CD4-positive, alpha-beta T cell treated with Interleukin-15 for 4 hours (primary cell): ENCODE measurements around the gene SLC19A1.
A peak's percentile ranks its signal among the peaks of the same experiment; 100 is the strongest.

Source experiments
- DNase-seq: peaks from one replicate; pipeline ENCODE4 v3.0.0-alpha.2; 2020; ENCODE audit warnings: low spot score

The SLC19A1 gene

DNA sequence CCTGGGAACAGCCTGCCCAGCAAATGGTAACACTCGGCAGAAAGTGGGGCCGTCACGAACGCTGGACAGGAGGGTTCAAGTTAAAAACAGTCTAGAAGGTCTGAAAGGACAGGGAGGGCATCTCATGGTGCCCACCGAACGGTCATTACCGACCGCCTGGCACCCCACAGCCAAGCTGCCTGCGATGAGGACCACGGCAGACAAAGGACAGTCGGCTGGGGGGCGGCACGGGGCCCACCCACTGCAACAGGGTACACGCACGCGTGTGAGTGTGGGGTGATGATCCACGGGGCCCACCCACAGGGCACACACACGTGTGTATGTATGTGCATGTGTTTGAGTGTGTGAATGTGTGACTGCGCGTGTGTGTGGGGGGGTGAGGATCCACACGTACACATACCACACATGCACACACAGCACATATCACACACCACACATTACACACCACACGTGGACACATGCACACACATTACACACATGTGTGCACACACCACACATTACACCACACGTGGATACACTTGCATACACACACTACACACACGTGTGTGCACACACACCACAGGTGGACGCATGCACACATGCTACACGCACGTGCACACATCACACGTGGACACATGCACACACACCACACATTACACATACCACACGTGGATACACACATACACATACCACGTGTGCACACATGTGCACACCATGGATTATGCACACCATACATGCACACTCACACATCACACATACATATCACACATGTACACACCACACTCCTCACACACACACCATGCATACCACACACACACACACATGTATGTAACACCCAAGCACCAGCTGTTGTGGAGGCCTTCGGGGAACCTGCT lies 63.2 kb downstream of the SLC19A1 start:
- DNase-seq = no peak

DNA sequence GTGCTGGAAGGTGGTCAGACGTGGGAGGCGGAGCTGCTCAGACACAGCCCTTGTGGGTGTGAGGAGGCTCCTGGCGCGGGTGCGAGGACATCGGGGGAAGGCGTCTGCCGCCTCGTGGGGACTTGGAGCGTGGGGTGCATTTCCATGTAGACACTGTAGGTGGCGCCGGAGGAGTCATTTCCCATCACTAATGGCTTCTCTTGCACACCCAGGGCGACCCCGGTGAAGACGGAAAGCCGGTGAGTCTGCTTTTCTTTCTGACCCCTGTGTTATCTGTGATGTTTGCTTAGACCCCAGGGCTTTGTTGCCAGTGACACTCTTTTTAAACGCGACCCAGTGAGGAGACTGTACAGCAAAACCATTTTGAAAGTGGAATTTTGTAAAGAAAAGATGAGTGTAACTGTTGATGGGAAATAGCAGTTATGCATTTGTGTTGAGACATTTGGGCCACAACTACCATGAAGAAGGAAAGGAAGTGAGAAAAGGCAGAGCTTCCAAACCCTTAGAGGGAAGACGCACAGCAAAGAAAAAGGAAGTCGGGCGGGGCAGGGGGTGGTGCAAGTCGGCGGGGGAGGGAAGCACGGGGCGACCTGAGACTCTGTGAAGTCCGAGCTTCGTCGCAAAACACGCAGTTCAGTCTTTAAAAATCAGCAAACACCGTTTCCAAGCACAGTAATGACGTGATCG lies 64.0 kb downstream of the SLC19A1 start:
- DNase-seq = peak; percentile 85

DNA sequence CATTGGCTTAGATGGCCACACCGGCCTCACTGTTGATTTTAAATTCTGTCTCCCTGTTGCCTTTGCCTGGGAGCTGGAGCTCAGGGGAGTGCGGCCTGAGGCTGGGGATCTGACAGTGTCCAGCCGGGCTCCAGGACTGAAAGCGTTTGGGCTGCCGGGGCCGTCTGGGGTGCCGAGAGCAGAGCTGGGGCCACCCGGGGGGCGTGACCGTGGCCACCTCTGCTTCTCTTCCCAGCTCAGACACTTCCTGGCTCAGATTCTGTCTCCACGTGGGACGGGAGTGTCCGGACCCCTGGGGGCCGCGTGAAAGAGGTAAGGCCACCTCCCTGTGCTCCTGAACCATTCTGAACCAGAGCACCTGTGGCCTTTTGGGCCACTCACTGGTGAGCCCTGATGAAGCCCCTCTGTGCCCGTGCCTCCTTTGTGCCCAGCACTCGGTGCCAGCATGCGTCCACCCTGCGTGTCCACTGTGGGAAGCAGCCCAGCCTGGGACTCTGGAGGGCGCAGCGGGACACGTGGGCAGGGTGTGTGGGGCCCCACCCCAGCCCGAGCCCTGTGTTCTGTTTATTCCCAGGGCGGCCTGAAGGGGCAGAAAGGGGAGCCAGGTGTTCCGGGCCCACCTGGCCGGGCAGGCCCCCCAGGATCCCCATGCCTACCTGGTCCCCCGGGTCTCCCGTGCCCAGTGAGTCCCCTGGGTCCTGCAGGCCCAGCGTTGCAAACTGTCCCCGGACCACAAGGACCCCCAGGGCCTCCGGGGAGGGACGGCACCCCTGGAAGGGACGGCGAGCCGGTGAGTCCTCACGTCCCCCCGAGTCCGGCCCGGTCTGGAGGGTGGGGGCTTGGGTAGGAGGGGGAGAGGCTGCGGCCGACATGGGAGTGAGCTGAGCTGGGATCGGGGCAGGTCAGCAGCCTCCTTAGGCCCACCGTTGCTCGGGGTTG lies 64.8 kb downstream of the SLC19A1 start:
- DNase-seq = no peak

DNA sequence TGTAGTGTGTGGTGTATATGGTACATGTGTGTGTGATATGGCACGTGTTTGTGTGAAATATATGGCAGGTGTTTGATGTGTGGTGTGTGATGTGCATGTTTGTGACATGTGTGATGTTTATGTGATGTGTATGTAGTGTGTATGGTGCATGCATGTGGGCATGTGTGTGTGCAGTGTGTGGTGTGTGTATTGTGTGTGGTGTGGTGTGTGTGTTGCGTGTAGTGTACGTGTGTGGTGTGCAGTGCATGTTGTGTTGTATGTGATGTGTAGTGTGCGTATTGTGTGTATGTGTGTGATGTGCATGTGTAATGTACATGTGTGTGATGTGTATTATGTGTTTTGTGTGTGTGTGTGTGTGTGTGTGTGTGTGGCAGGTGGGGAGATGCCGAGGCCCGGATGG lies 65.7 kb downstream of the SLC19A1 start:
- no peak for DNase-seq

DNA sequence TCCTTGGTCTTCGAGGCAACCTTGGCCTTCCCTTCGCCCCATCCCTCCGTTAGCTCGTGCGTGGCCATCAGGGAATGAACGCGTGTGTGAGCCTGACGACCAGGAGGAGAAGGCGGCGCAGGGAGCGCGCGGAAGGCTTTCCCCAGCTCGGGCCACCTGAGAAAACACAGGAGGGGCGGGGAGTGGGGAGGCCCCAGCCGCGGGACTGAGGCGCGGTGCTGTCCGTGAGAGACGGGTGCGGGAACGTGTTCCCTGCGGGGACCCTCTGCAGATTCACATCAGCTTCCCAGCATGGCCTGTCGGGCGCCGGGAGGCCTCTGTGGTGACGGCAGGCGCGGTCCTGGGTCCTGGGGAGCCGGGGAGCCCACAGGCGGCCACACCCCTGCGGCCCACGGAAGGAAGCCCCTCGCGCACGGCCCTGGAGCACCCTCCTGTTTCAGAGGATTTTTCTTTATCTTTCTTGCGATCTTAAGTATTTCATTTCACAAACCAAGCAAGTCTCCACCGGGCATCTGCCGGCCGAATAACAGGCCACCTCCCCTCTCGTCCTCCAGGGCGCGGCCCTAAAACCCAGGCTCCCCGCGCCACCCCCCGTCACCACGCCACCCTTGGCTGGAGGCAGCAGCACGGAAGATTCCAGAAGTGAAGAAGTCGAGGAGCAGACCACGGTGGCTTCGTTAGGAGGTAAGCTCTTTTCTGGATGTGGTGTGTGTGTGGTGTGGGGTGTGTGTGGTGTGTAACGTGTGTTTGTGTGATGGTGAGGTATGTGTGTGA lies 66.3 kb downstream of the SLC19A1 start:
- no peak for DNase-seq

DNA sequence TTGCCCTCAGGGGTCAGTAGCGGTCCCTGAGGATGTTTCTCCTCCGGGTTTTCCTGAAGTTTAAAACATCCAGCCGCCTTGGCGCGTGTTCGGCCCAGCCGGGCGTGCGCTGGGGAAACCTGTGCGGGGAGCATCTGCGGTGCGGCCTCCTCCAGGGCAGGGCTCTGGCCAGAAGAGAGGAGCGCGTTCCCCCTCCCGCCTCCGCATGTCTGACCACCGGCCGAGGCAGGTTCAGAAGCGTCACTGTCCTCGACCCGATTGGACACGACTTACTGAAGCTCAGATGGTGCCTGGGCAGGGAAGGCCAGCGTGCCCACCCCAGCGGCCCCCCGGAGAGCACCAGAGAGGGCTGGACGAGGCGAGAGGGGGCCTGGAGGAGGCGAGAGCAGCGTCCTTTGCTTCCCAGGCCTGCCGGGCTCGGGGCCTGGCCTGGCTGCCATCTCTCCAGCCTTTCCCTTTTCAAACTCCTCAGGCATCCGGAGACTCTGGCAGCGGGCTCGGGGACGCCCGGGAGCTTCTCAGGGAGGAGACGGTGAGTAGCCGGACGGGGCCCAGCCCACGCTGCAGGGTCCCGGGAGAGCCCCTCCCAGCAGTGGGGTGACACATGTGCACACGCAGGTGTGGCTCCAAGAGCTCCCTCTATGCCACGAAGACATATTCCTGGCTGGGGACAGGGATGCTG lies 67.1 kb downstream of the SLC19A1 start:
- DNase-seq = no peak

DNA sequence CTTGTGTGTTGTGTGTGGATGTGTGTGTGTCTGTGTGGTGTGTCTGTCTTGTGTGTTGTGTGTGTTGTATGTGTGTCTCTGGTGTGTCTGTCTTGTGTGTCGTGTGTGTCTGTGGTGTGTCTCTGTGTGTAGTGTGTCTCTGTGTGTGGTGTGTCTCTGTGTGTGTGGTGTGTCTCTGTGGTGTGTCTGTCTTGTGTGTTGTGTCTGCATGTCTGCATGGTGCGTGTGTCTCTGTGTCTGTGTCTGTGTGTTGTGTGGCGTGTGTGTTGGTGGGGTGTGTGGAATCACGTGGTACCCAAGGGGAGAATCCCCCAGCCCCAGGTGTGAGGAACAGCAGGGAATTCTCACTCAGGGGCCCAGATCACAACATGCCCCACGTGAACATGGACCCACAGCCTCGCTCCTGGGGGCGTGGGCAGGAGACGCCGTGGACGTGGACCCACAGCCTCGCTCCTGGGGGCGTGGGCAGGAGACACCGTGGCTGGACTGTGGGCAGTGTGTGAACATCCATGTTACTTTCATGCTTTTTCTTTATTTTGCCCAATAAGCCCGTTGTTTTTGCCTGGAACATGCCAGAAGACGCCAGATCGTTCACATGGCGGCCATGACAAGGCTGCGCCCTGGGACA lies 67.8 kb downstream of the SLC19A1 start:
- DNase-seq = no peak

DNA sequence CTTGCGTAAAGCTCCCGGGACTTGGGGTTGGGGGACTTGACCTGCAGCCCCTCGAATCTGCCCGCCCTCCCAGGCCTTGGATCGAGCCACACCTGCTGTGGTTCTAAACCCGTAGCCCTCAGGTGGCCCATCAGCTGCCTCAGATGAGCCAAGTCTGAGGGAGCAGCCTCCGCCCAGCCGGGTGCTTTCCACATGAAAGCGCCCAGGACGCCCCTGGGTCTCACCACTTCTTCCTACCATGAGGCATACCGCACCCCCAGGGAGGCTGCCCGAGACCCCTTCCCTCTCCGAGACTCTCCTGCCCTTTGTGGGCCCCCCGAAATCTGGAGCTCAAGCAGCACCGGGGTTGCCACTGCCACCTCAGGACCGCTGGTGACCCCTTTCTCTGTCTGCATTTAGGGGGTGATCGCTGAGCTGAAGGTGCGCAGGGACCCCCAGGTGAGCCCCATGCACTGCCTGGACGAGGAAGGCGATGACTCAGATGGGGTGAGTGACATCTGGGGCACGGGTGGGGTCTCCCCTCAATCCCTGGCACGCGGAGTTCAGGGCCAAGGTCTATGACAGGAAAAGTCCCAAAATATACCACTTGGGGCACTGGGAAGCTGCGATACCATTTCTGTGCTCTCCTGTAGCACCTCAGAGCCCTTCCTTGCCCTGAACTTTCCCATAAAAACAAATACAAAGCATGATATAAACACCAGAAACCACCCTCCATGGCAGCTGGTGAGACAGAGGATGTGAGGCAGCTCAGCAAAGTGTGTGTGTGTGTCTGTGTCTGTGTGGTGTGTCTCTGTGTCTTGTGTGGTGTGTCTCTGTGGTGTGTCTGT lies 68.5 kb downstream of the SLC19A1 start:
- no peak for DNase-seq

DNA sequence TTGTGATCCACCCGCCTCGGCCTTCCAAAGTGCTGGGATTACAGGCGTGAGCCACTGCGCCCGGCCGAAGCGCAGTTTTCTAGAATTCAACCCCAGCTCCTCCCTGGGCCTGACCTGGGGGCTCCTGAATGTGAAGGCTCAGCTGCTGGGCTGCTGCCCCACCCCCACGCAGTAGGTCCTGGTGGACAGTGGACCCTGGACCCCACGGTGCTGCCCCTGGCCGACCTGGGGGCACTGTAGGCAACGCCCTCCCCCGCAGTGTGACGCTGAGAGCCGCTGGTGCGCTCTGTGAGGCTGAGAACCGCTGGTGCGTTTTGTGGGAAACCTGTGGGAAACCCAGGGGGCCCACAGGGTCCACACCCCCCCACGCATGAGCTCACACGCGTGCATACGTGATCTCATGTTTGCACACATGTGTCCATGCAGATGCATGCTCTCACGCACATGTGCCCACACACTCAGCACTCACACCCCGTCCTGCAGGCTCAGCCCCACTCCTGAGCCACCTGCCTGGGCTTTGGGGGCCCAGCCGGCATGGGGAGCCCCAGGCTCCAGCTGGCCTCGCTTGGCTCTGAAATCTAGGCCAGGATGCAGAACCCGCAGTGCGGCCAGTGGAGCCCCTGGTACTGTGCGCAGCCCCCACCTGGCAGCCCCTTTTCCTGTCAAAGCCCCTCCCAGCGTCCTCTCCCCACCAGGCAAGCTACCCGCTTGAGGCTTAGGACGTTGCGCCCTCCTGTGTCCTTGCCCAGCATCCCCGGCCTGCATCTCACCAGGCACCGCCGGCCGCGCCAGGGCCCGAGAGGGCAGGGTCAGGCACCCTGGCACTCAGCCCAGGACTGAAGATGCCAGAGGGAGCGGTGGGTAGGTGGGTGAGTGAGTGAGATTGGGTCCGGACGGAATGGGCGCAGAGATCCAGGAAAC lies 69.5 kb downstream of the SLC19A1 start:
- no peak for DNase-seq

DNA sequence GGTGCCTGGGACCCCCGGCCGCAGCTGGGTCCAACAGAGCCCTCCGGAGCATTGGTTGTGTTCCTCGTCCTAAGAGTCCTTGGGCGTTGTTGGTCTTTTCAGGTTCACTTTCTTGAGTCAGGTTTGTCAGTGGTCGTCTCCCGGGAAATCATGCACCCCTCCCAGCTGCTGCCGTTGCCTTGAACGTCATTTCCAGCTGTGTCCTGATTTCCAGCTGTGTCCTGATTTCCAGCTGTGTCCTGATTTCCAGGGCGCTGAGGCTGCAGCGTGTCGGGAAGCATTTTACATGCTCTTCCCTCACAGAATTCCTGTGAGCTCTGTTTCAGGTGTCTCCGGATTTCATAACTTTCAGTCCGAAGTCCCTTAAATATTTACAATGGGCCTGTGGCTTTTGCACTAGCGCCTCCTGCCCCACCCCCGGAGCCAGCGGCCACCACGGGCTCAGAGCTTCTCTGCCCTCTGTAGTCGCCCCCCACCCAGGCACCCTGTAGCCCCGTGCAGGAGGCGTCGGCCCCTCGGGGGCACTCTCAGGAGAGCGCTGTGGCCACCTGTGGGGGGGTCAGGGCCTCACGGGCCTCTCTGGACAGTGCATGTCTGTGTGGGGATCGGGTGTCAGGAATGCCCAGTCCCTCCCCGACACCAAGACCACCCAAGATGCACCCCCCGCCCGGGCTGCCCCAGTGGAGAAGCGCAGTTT lies 70.6 kb downstream of the SLC19A1 start:
- no peak for DNase-seq

DNA sequence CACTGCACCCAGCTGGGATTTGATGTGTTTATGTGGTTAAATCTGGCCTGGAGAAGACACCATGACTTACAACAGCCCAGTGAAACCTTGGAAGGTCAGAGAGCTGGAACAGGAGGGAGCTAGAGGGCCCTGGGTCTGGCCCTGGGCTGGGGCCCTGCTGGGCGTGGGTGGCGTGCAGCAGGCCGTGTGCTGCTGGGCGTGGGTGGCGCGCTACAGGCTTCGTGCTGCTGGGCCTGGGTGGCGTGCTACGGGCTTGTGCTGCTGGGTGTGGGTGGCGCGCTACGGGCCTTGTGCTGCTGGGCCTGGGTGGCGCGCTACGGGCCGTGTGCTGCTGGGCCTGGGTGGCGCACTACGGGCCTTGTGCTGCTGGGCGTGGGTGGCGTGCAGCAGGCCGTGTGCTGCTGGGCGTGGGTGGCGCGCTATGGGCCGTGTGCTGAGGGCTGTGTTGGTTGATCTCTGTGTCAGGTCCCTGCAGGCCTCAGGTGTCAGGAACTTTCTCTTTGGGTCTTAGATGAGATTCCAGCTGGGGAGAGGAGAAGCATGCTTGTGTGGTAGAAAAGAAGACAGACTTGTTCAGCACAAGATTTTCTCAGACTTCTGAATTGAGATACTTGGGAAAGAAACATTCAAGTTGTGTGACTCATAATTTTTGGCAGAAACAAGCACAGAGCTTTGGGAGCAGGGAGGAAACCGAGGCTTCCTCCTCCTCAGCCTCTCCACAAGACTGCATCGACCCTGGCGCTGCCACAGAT lies 71.3 kb downstream of the SLC19A1 start:
- peak; percentile 33 for DNase-seq

DNA sequence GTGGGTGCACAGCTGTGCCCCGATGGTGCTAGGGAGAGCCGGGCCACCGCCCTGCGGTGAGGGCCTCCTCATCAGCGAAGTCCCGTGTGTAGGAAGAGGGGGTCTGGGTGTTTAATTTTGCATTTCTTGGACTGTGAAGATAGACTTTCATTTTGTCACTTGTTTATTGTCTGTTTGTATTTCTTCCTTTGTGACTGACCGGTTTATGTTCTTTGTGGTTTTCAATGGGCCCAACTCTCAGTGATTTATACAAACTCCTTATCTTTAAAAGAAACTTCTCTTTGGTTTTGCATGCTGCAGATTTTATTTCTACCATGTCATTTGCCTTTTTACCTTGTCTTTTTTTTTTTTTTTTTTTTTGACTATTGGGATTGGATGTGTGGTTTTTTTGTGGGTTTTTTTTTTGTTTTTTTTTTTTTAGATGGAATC lies 72.1 kb downstream of the SLC19A1 start:
- no peak for DNase-seq

DNA sequence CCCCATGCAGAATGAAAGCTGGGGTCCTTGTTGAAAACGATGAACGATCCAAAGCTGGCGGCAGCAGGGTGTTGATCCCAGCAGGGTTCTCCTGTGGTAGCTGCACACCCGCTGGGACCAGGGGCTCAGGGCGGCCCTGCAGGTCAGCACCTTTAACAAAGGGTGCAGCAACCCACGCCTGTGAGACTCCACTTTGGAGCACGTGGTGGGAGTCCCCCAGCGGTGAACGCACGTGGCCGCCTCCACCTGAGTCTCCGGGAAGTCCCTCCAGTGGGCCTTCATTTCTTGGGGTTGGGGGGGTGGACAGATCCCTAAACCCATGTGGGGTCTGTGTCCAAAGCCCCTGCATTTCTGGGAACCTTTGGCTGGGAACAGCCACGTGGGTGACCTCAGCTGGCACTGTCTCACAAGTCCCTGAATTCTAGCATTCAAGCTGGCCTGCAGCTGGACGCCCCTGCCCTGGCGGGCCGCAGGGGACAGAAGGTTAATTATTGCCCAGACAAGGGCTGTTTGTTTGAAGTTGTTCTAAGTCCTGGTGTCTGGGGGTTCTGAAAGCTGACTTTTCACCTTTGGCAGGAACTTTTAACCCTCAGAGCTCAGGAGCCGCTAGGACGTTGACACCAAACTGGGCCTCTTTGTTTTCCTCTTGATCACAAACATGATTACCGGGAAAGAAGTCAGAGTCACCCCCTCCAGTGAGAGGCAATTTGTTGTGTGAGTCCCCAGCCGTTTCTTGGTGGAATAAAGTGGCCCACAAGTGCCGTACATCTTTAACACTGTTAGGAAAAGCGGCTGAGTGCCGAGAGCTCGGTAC lies 72.8 kb downstream of the SLC19A1 start:
- DNase-seq = no peak

DNA sequence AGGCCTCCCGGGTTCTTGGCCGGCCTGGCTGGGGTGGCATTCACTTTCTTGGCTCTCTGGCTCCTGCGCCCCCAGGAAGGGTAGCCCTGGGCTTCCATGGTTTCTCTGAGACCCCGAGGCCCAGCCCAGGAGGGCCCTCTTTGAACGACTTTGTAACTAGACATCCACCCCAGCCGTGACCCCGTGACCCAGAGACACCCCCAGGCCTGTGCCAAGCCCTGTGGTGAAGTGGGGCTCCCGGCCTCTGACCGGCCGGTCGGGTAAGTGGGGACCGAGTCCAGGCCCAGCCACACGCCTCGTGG lies 73.3 kb downstream of the SLC19A1 start:
- DNase-seq = no peak

DNA sequence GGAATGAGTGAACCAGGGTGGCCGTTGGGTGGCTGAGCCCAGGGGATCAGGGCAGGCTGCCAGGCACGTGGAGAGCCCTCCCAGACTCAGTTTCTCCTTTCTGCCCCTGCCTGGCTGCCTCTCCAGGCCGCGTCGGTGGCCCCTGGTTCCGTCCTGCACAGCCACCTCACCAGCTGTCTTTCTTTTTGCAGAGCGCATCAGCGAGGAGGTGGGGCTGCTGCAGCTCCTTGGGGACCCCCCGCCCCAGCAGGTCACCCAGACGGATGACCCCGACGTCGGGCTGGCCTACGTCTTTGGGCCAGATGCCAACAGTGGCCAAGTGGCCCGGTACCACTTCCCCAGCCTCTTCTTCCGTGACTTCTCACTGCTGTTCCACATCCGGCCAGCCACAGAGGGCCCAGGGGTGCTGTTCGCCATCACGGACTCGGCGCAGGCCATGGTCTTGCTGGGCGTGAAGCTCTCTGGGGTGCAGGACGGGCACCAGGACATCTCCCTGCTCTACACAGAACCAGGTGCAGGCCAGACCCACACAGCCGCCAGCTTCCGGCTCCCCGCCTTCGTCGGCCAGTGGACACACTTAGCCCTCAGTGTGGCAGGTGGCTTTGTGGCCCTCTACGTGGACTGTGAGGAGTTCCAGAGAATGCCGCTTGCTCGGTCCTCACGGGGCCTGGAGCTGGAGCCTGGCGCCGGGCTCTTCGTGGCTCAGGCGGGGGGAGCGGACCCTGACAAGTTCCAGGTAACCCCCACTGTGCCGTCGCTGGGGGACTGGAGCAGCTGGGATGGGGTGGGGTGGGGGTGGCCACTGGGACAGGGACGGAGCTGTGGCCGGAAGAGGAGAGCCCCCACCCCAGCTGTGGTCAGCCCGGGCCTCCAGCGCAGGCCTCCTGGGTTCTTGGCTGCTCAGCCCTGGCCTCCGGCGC lies 73.9 kb downstream of the SLC19A1 start:
- DNase-seq = no peak
